Suprapubic skin (tissue), 4 donors: Measurements from ENCODE around the gene ANKRD11.

Experiments
- CTCF ChIP-seq, 2 donors: fragments of 200-600 bp in 1 of 2; fragments of 450-650 bp in 1 of 2; sonication (generic) in 1 of 2; IDR thresholded peaks; one replicate each; pipeline ENCODE4 v1.5.1; 2016 to 2019; ENCODE audit warnings: antibody characterized with exemption in 2 of 2, mild to moderate bottlenecking in 1 of 2, moderate library complexity in 1 of 2
- EP300 ChIP-seq: sonication (generic); formaldehyde crosslinking; IDR thresholded peaks from one replicate; pipeline ENCODE4 v1.6.1; 2017; ENCODE audit warnings: antibody characterized with exemption
- POLR2A ChIP-seq, 2 donors: fragments of 450-650 bp; IDR thresholded peaks; one replicate each; pipeline ENCODE4 v1.6.1; 2017; ENCODE audit warnings: antibody characterized with exemption in 2 of 2, mild to moderate bottlenecking in 2 of 2, moderate library complexity in 2 of 2
- POLR2AphosphoS5 ChIP-seq, 3 donors: sonication (generic); formaldehyde crosslinking; IDR thresholded peaks; one replicate each; pipeline ENCODE4 v1.6.1; 2017; ENCODE audit warnings: antibody characterized with exemption in 3 of 3

- no peak for TF ChIP-seq CTCF (IDR thresholded peaks at IDR 0.05)
- TF ChIP-seq POLR2A (IDR thresholded peaks at IDR 0.05): no peak
- no peak for TF ChIP-seq POLR2AphosphoS5 (IDR thresholded peaks at IDR 0.05)
- no peak for TF ChIP-seq EP300
Measured at GRCh38 chr16:89313583-89313982, 176.8 kb downstream of the ANKRD11 start.
